WTC11 (cell line): ENCODE results near the gene CAPRIN1. TPM values are rescaled to one million over a fixed set of nuclear protein-coding genes. Genes with fewer than 3 reads are reported as not detected.

Experiments used
- ATAC-seq: fragments of 200-7000 bp; cut with Tn5 transposase; 2 replicates; pipeline ENCODE4 v1.10.0; 2021; ENCODE audit warnings: mild to moderate bottlenecking, moderate library complexity
- CTCF ChIA-PET: fragments of 300-600 bp; sonication (Branson Sonifier 250); formaldehyde crosslinking; loops from one replicate; lab custom pipeline; 2021; ENCODE audit warnings: antibody characterized with exemption; lab: Charles Lee
- POLR2A ChIA-PET: fragments of 350-600 bp; sonication (Branson Sonifier 250); formaldehyde crosslinking; loops from one replicate; lab custom pipeline; 2021; ENCODE audit warnings: antibody characterized with exemption; lab: Charles Lee
- DNase-seq: peaks from one replicate; pipeline ENCODE4 v3.0.0; 2021; ENCODE audit warnings: low spot score
- H3K27ac Mint-ChIP-seq: 2 replicates; pipeline ENCODE4 v1.8.0; 2021; ENCODE audit warnings: mixed read lengths
- H3K27me3 Mint-ChIP-seq: 2 replicates; pipeline ENCODE4 v1.8.0; 2021; ENCODE audit warnings: low read depth, mild to moderate bottlenecking, moderate library complexity, mixed read lengths
- H3K36me3 Mint-ChIP-seq: 2 replicates; pipeline ENCODE4 v1.8.0; 2021; ENCODE audit warnings: mixed read lengths
- H3K4me1 Mint-ChIP-seq: 2 replicates; pipeline ENCODE4 v1.8.0; 2022; ENCODE audit warnings: mixed read lengths
- H3K4me3 Mint-ChIP-seq: 2 replicates; pipeline ENCODE4 v1.8.0; 2021; ENCODE audit warnings: mild to moderate bottlenecking, moderate library complexity, mixed read lengths
- H3K9me3 Mint-ChIP-seq: 2 replicates; pipeline ENCODE4 v1.8.0; 2021; ENCODE audit warnings: mixed read lengths
- ATF1 ChIP-seq: sonication (generic); formaldehyde crosslinking; IDR thresholded peaks from 2 replicates; pipeline ENCODE4 v1.8.1; 2023; ENCODE audit warnings: mild to moderate bottlenecking, moderate library complexity, missing genetic modification reagents
- CREB1 ChIP-seq: sonication (generic); formaldehyde crosslinking; IDR thresholded peaks from 2 replicates; pipeline ENCODE4 v1.8.0; 2023; ENCODE audit warnings: mild to moderate bottlenecking, missing genetic modification reagents
- CREM ChIP-seq: sonication (generic); formaldehyde crosslinking; IDR thresholded peaks from 2 replicates; pipeline ENCODE4 v1.8.1; 2022; ENCODE audit warnings: mild to moderate bottlenecking, missing genetic modification reagents, moderate library complexity
- EMX1 ChIP-seq: fragments of 250-450 bp; sonication (Bioruptor Pico); IDR thresholded peaks from 2 replicates; pipeline ENCODE4 v1.8.0; 2021; ENCODE audit warnings: mild to moderate bottlenecking
- ESRRA ChIP-seq: sonication (generic); formaldehyde crosslinking; IDR thresholded peaks from 2 replicates; pipeline ENCODE4 v1.8.1; 2022; ENCODE audit warnings: mild to moderate bottlenecking, missing genetic modification reagents, borderline replicate concordance
- FOXK1 ChIP-seq: sonication (generic); formaldehyde crosslinking; IDR thresholded peaks from 2 replicates; pipeline ENCODE4 v1.8.0; 2022; ENCODE audit warnings: mild to moderate bottlenecking, moderate library complexity, missing genetic modification reagents
- GABPB1 ChIP-seq: sonication (generic); formaldehyde crosslinking; IDR thresholded peaks from 2 replicates; pipeline ENCODE4 v1.8.1; 2023; ENCODE audit warnings: mild to moderate bottlenecking, missing genetic modification reagents
- GRHL2 ChIP-seq: fragments of 250-450 bp; sonication (Bioruptor Pico); IDR thresholded peaks from 2 replicates; pipeline ENCODE4 v1.8.0; 2022; ENCODE audit warnings: mild to moderate bottlenecking, moderate library complexity; ENCODE audit not compliant: insufficient replicate concordance, severe bottlenecking
- HMGA2 ChIP-seq: fragments of 250-450 bp; sonication (Bioruptor Pico); IDR thresholded peaks from 2 replicates; pipeline ENCODE4 v1.4.0; 2021; ENCODE audit warnings: mild to moderate bottlenecking, moderate library complexity
- IRF2 ChIP-seq: sonication (generic); formaldehyde crosslinking; IDR thresholded peaks from 2 replicates; pipeline ENCODE4 v1.8.0; 2022; ENCODE audit warnings: low read depth, missing genetic modification reagents, borderline replicate concordance
- MXD4 ChIP-seq: fragments of 250-450 bp; sonication (Bioruptor Pico); IDR thresholded peaks from 2 replicates; pipeline ENCODE4 v1.8.0; 2021; ENCODE audit warnings: mild to moderate bottlenecking, moderate library complexity, borderline replicate concordance
- NFATC4 ChIP-seq: fragments of 250-450 bp; sonication (Bioruptor Pico); IDR thresholded peaks from 2 replicates; pipeline ENCODE4 v1.9.0; 2021; ENCODE audit warnings: mild to moderate bottlenecking
- OVOL2 ChIP-seq: fragments of 250-450 bp; sonication (Bioruptor Pico); IDR thresholded peaks from 2 replicates; pipeline ENCODE4 v1.9.0; 2021; ENCODE audit warnings: mild to moderate bottlenecking, borderline replicate concordance
- PRRX2 ChIP-seq: fragments of 250-450 bp; sonication (Bioruptor Pico); IDR thresholded peaks from 2 replicates; pipeline ENCODE4 v1.8.0; 2021; ENCODE audit warnings: mild to moderate bottlenecking
- SMAD4 ChIP-seq: sonication (generic); formaldehyde crosslinking; IDR thresholded peaks from 2 replicates; pipeline ENCODE4 v1.8.0; 2022; ENCODE audit warnings: mild to moderate bottlenecking, missing genetic modification reagents
- TEAD1 ChIP-seq: sonication (generic); formaldehyde crosslinking; IDR thresholded peaks from 2 replicates; pipeline ENCODE4 v1.8.0; 2022; ENCODE audit warnings: mild to moderate bottlenecking, missing genetic modification reagents
- TP53 ChIP-seq: sonication (generic); formaldehyde crosslinking; IDR thresholded peaks from 2 replicates; pipeline ENCODE4 v1.8.1; 2023; ENCODE audit warnings: mild to moderate bottlenecking, missing genetic modification reagents
- ZNF416 ChIP-seq: fragments of 250-450 bp; sonication (Bioruptor Pico); IDR thresholded peaks from 2 replicates; pipeline ENCODE4 v1.9.0; 2021; ENCODE audit warnings: mild to moderate bottlenecking, inconsistent platforms
- total RNA-seq: library from RNA; stranded (reverse); gene quantifications from 3 replicates; pipeline ENCODE4 v1.2.3, GENCODE V29; 2021
- TF ChIP-seq, protein P1 (sequence below): sonication (generic); formaldehyde crosslinking; IDR thresholded peaks from 2 replicates; pipeline ENCODE4 v1.8.1; 2022; ENCODE audit warnings: mild to moderate bottlenecking, missing genetic modification reagents, moderate library complexity, borderline replicate concordance
- TF ChIP-seq, protein P2 (sequence below): sonication (generic); formaldehyde crosslinking; IDR thresholded peaks from 2 replicates; pipeline ENCODE4 v1.8.0; 2023; ENCODE audit warnings: missing genetic modification reagents, mild to moderate bottlenecking, borderline replicate concordance

CAPRIN1 gene
- total RNA-seq, 1 experiment from 2014 or later: 288 TPM

GRCh38 chr11:34140149-34140548 is 88.6 kb downstream of the CAPRIN1 start (continued):
- TF ChIP-seq ESRRA (CRISPR knock-in tag) (no peak), IRF2 (no peak), HMGA2 (CRISPR knock-in tag) (no peak), TEAD1 (CRISPR knock-in tag) (no peak)
- TF ChIP-seq, protein P1, sequence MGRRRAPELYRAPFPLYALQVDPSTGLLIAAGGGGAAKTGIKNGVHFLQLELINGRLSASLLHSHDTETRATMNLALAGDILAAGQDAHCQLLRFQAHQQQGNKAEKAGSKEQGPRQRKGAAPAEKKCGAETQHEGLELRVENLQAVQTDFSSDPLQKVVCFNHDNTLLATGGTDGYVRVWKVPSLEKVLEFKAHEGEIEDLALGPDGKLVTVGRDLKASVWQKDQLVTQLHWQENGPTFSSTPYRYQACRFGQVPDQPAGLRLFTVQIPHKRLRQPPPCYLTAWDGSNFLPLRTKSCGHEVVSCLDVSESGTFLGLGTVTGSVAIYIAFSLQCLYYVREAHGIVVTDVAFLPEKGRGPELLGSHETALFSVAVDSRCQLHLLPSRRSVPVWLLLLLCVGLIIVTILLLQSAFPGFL: no peak

- no peak overlapping the region for H3K4me3 Mint-ChIP-seq
- TF ChIP-seq CREM (CRISPR knock-in tag) (no peak), GABPB1 (CRISPR knock-in tag) (no peak), ATF1 (CRISPR knock-in tag) (no peak), CREB1 (CRISPR knock-in tag) (no peak), OVOL2 (CRISPR knock-in tag) (no peak), NFATC4 (CRISPR knock-in tag) (no peak), GRHL2 (CRISPR knock-in tag) (no peak), TP53 (CRISPR knock-in tag) (no peak), FOXK1 (CRISPR knock-in tag) (no peak), MXD4 (no peak)
- TF ChIP-seq, all 79 proteins: peak for 0
- Mint-ChIP-seq H3K27me3 (no peaks in the 10 kb centered on the region), H3K36me3 (peaks cover 78% of the 10 kb centered on the region), H3K4me1 (no peaks in the 10 kb centered on the region), H3K9me3 (no peaks in the 10 kb centered on the region), H3K27ac (no peak overlapping the region)
- DNase-seq (no peak), ATAC-seq (no peak)
- POLR2A ChIA-PET: no interaction called here
- CTCF ChIA-PET: interaction anchor here (0.8 kb wide), 1 partner anchor 215 kb away, joined by 3 read pairs; no protein-coding TSS in a partner anchor
Observed at GRCh38 chr11:34143048-34143447, 91.5 kb downstream of the CAPRIN1 start.

- ATAC-seq: no peak
- H3K36me3 Mint-ChIP-seq: peaks cover 69% of the 10 kb centered on the region
- no peaks in the 10 kb centered on the region for H3K27me3 Mint-ChIP-seq
- ChIA-PET POLR2A (no interaction called here), CTCF (no interaction called here)
- DNase-seq: no peak
- H3K4me1 Mint-ChIP-seq: no peaks in the 10 kb centered on the region
- H3K9me3 Mint-ChIP-seq: no peaks in the 10 kb centered on the region
- no peak overlapping the region for H3K27ac Mint-ChIP-seq
- no peak for TF ChIP-seq SMAD4 (CRISPR knock-in tag)
- TF ChIP-seq EMX1 (CRISPR knock-in tag): no peak
- TF ChIP-seq ZNF416 (CRISPR knock-in tag): no peak
- TF ChIP-seq, protein P2, sequence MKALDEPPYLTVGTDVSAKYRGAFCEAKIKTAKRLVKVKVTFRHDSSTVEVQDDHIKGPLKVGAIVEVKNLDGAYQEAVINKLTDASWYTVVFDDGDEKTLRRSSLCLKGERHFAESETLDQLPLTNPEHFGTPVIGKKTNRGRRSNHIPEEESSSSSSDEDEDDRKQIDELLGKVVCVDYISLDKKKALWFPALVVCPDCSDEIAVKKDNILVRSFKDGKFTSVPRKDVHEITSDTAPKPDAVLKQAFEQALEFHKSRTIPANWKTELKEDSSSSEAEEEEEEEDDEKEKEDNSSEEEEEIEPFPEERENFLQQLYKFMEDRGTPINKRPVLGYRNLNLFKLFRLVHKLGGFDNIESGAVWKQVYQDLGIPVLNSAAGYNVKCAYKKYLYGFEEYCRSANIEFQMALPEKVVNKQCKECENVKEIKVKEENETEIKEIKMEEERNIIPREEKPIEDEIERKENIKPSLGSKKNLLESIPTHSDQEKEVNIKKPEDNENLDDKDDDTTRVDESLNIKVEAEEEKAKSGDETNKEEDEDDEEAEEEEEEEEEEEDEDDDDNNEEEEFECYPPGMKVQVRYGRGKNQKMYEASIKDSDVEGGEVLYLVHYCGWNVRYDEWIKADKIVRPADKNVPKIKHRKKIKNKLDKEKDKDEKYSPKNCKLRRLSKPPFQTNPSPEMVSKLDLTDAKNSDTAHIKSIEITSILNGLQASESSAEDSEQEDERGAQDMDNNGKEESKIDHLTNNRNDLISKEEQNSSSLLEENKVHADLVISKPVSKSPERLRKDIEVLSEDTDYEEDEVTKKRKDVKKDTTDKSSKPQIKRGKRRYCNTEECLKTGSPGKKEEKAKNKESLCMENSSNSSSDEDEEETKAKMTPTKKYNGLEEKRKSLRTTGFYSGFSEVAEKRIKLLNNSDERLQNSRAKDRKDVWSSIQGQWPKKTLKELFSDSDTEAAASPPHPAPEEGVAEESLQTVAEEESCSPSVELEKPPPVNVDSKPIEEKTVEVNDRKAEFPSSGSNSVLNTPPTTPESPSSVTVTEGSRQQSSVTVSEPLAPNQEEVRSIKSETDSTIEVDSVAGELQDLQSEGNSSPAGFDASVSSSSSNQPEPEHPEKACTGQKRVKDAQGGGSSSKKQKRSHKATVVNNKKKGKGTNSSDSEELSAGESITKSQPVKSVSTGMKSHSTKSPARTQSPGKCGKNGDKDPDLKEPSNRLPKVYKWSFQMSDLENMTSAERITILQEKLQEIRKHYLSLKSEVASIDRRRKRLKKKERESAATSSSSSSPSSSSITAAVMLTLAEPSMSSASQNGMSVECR: no peak
- no peak for TF ChIP-seq PRRX2 (CRISPR knock-in tag)
- H3K4me3 Mint-ChIP-seq: no peak overlapping the region
Observed at GRCh38 chr11:34145073-34145472, 93.5 kb downstream of the CAPRIN1 start.
